WTC11 (cell line): ENCODE data around the gene SLC35G3. TPM values are rescaled to one million over a fixed set of nuclear protein-coding genes. Genes with fewer than 3 reads are reported as not detected.

Source experiments
- ATAC-seq: fragments of 200-7000 bp; cut with Tn5 transposase; 2 replicates; pipeline ENCODE4 v1.10.0; 2021; ENCODE audit warnings: mild to moderate bottlenecking, moderate library complexity
- CTCF ChIA-PET: fragments of 300-600 bp; sonication (Branson Sonifier 250); formaldehyde crosslinking; loops from one replicate; lab custom pipeline; 2021; ENCODE audit warnings: antibody characterized with exemption; lab: Charles Lee
- POLR2A ChIA-PET: fragments of 350-600 bp; sonication (Branson Sonifier 250); formaldehyde crosslinking; loops from one replicate; lab custom pipeline; 2021; ENCODE audit warnings: antibody characterized with exemption; lab: Charles Lee
- DNase-seq: peaks from one replicate; pipeline ENCODE4 v3.0.0; 2021; ENCODE audit warnings: low spot score
- H3K27ac Mint-ChIP-seq: 2 replicates; pipeline ENCODE4 v1.8.0; 2021; ENCODE audit warnings: mixed read lengths
- H3K27me3 Mint-ChIP-seq: 2 replicates; pipeline ENCODE4 v1.8.0; 2021; ENCODE audit warnings: low read depth, mild to moderate bottlenecking, moderate library complexity, mixed read lengths
- H3K36me3 Mint-ChIP-seq: 2 replicates; pipeline ENCODE4 v1.8.0; 2021; ENCODE audit warnings: mixed read lengths
- H3K4me1 Mint-ChIP-seq: 2 replicates; pipeline ENCODE4 v1.8.0; 2022; ENCODE audit warnings: mixed read lengths
- H3K4me3 Mint-ChIP-seq: 2 replicates; pipeline ENCODE4 v1.8.0; 2021; ENCODE audit warnings: mild to moderate bottlenecking, moderate library complexity, mixed read lengths
- H3K9me3 Mint-ChIP-seq: 2 replicates; pipeline ENCODE4 v1.8.0; 2021; ENCODE audit warnings: mixed read lengths
- CREM ChIP-seq: sonication (generic); formaldehyde crosslinking; IDR thresholded peaks from 2 replicates; pipeline ENCODE4 v1.8.1; 2022; ENCODE audit warnings: mild to moderate bottlenecking, missing genetic modification reagents, moderate library complexity
- E2F1 ChIP-seq: sonication (generic); formaldehyde crosslinking; IDR thresholded peaks from 2 replicates; pipeline ENCODE4 v1.8.0; 2022; ENCODE audit warnings: mild to moderate bottlenecking, missing genetic modification reagents
- ETV6 ChIP-seq: sonication (generic); formaldehyde crosslinking; IDR thresholded peaks from 2 replicates; pipeline ENCODE4 v1.8.1; 2022; ENCODE audit warnings: mild to moderate bottlenecking, missing genetic modification reagents
- FOXP4 ChIP-seq: sonication (generic); formaldehyde crosslinking; IDR thresholded peaks from 2 replicates; pipeline ENCODE4 v1.8.0; 2022; ENCODE audit warnings: mild to moderate bottlenecking, missing genetic modification reagents
- IRF2 ChIP-seq: sonication (generic); formaldehyde crosslinking; IDR thresholded peaks from 2 replicates; pipeline ENCODE4 v1.8.0; 2022; ENCODE audit warnings: low read depth, missing genetic modification reagents, borderline replicate concordance
- JAZF1 ChIP-seq: fragments of 250-450 bp; sonication (Bioruptor Pico); IDR thresholded peaks from 2 replicates; pipeline ENCODE4 v1.9.0; 2021; ENCODE audit warnings: moderate library complexity, mild to moderate bottlenecking, inconsistent platforms
- MYBL2 ChIP-seq: sonication (generic); formaldehyde crosslinking; IDR thresholded peaks from 2 replicates; pipeline ENCODE4 v1.8.1; 2023; ENCODE audit warnings: mild to moderate bottlenecking, moderate library complexity, missing genetic modification reagents
- SOX15 ChIP-seq: fragments of 250-450 bp; sonication (Bioruptor Pico); IDR thresholded peaks from 2 replicates; pipeline ENCODE4 v1.9.0; 2021; ENCODE audit warnings: mild to moderate bottlenecking
- ZNF219 ChIP-seq: sonication (generic); formaldehyde crosslinking; IDR thresholded peaks from 2 replicates; pipeline ENCODE4 v1.8.0; 2023; ENCODE audit warnings: missing genetic modification reagents, mild to moderate bottlenecking, borderline replicate concordance
- ZNF396 ChIP-seq: fragments of 250-450 bp; sonication (Bioruptor Pico); IDR thresholded peaks from 2 replicates; pipeline ENCODE4 v1.8.0; 2021; ENCODE audit warnings: mild to moderate bottlenecking, moderate library complexity, borderline replicate concordance
- ZNF416 ChIP-seq: fragments of 250-450 bp; sonication (Bioruptor Pico); IDR thresholded peaks from 2 replicates; pipeline ENCODE4 v1.9.0; 2021; ENCODE audit warnings: mild to moderate bottlenecking, inconsistent platforms
- total RNA-seq: library from RNA; stranded (reverse); gene quantifications from 3 replicates; pipeline ENCODE4 v1.2.3, GENCODE V29; 2021
- TF ChIP-seq, protein P1 (sequence below): fragments of 250-450 bp; sonication (Bioruptor Pico); IDR thresholded peaks from 2 replicates; pipeline ENCODE4 v1.9.0; 2021; ENCODE audit warnings: moderate library complexity, mild to moderate bottlenecking, inconsistent platforms, borderline replicate concordance
- TF ChIP-seq, protein P2 (sequence below): sonication (generic); formaldehyde crosslinking; IDR thresholded peaks from 2 replicates; pipeline ENCODE4 v1.8.1; 2023; ENCODE audit warnings: mild to moderate bottlenecking, moderate library complexity, missing genetic modification reagents
- TF ChIP-seq, protein P3 (sequence below): fragments of 250-450 bp; sonication (Bioruptor Pico); IDR thresholded peaks from 2 replicates; pipeline ENCODE4 v1.9.0; 2021; ENCODE audit warnings: mild to moderate bottlenecking

Gene SLC35G3
- total RNA-seq, 1 experiment from 2014 or later: not detected

DNA sequence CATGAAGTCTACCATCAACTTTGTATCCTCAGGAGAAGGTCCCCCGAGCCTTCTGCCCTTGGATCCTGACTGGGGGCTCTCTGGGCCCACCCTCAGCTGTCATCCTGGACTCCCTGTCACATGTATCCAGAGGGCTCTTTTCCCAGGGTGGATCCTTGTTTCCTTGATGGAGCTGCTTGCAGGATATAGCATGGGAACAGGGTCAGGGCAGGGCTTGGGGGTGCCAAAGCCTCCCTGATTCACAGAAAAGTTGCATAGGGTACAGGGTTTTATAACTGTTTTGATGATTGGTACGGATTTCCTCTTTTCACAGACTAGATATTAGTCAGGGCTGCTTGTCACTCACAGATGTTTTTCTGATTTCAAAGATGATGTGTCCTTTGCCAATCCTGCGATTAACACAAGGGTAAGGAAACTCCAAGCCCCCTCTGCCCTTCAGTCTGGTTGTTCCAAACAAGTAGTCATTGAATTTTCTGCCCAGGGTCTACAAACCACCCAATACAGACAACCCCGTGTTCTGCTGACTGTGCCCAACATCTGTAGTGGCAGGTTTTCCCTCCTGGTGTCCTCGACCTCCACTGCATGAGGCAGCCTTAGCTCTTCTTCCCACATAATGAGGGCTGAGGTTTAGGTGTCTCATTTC, 20.6 kb upstream of the SLC35G3 start:
- no peak for ATAC-seq
- peaks cover 7% of the 10 kb centered on the region for H3K4me1 Mint-ChIP-seq
- TF ChIP-seq, protein P1, sequence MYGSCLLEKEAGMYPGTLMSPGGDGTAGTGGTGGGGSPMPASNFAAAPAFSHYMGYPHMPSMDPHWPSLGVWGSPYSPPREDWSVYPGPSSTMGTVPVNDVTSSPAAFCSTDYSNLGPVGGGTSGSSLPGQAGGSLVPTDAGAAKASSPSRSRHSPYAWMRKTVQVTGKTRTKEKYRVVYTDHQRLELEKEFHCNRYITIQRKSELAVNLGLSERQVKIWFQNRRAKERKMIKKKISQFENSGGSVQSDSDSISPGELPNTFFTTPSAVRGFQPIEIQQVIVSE (CRISPR knock-in tag): no peak
- TF ChIP-seq, all 79 proteins: peak for 0
- ChIA-PET POLR2A (no interaction called here), CTCF (no interaction called here)
- H3K27ac Mint-ChIP-seq: no peak overlapping the region
- no peaks in the 10 kb centered on the region for H3K9me3 Mint-ChIP-seq
- H3K36me3 Mint-ChIP-seq: no peaks in the 10 kb centered on the region
- H3K4me3 Mint-ChIP-seq: no peak overlapping the region
- H3K27me3 Mint-ChIP-seq: peaks cover 25% of the 10 kb centered on the region
- DNase-seq: no peak

- no peak for DNase-seq
- ATAC-seq: no peak
- no peak for TF ChIP-seq IRF2 (CRISPR knock-in tag)
- TF ChIP-seq, protein P2, sequence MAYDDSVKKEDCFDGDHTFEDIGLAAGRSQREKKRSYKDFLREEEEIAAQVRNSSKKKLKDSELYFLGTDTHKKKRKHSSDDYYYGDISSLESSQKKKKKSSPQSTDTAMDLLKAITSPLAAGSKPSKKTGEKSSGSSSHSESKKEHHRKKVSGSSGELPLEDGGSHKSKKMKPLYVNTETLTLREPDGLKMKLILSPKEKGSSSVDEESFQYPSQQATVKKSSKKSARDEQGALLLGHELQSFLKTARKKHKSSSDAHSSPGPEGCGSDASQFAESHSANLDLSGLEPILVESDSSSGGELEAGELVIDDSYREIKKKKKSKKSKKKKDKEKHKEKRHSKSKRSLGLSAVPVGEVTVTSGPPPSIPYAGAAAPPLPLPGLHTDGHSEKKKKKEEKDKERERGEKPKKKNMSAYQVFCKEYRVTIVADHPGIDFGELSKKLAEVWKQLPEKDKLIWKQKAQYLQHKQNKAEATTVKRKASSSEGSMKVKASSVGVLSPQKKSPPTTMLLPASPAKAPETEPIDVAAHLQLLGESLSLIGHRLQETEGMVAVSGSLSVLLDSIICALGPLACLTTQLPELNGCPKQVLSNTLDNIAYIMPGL (CRISPR knock-in tag): no peak
- no peak for TF ChIP-seq FOXP4 (CRISPR knock-in tag)
- TF ChIP-seq ZNF396 (CRISPR knock-in tag): no peak
- TF ChIP-seq SOX15 (CRISPR knock-in tag): no peak
- no peak for TF ChIP-seq MYBL2 (CRISPR knock-in tag)
- no peak for TF ChIP-seq ETV6
- no peak for TF ChIP-seq ZNF219 (CRISPR knock-in tag)
- TF ChIP-seq, protein P3, sequence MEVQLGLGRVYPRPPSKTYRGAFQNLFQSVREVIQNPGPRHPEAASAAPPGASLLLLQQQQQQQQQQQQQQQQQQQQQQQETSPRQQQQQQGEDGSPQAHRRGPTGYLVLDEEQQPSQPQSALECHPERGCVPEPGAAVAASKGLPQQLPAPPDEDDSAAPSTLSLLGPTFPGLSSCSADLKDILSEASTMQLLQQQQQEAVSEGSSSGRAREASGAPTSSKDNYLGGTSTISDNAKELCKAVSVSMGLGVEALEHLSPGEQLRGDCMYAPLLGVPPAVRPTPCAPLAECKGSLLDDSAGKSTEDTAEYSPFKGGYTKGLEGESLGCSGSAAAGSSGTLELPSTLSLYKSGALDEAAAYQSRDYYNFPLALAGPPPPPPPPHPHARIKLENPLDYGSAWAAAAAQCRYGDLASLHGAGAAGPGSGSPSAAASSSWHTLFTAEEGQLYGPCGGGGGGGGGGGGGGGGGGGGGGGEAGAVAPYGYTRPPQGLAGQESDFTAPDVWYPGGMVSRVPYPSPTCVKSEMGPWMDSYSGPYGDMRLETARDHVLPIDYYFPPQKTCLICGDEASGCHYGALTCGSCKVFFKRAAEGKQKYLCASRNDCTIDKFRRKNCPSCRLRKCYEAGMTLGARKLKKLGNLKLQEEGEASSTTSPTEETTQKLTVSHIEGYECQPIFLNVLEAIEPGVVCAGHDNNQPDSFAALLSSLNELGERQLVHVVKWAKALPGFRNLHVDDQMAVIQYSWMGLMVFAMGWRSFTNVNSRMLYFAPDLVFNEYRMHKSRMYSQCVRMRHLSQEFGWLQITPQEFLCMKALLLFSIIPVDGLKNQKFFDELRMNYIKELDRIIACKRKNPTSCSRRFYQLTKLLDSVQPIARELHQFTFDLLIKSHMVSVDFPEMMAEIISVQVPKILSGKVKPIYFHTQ (CRISPR knock-in tag): no peak
- TF ChIP-seq E2F1 (CRISPR knock-in tag): no peak
- no peak for TF ChIP-seq CREM (CRISPR knock-in tag)
- TF ChIP-seq ZNF416: no peak
- TF ChIP-seq JAZF1 (CRISPR knock-in tag): no peak
- no peak overlapping the region for H3K27ac Mint-ChIP-seq
- POLR2A ChIA-PET: no interaction called here
- H3K27me3 Mint-ChIP-seq: peaks cover 29% of the 10 kb centered on the region
- CTCF ChIA-PET: no interaction called here
- H3K4me3 Mint-ChIP-seq: no peak overlapping the region
- H3K36me3 Mint-ChIP-seq: no peaks in the 10 kb centered on the region
- H3K9me3 Mint-ChIP-seq: no peaks in the 10 kb centered on the region
- H3K4me1 Mint-ChIP-seq: peaks cover 7% of the 10 kb centered on the region
Observed at GRCh38 chr17:35214192-35214591, 20.0 kb upstream of the SLC35G3 start.
